Right lobe of liver (tissue), 4 donors: ENCODE results near the gene ELN.

Experiments
- CTCF ChIP-seq, 4 donors: fragments of 200-600 bp in 3 of 4; fragments of 450-650 bp in 1 of 4; IDR thresholded peaks; one replicate each; pipeline versions ENCODE4 v1.5.1 to v1.8.0; 2016 to 2022; ENCODE audit warnings: antibody characterized with exemption in 4 of 4, mild to moderate bottlenecking in 2 of 4
- POLR2A ChIP-seq: fragments of 450-650 bp; IDR thresholded peaks from one replicate; pipeline ENCODE4 v1.6.1; 2017; ENCODE audit warnings: antibody characterized with exemption, mild to moderate bottlenecking
- donor health status: DM: no; HTN: no; CAD: no.
- donor health status: DM: no; HTN: no; CAD: no.
- donor health status: DM: no; HTN: yes; CAD: no.

- TF ChIP-seq CTCF (IDR thresholded peaks at IDR 0.05), result no peak
- no peak for TF ChIP-seq POLR2A
Measured at GRCh38 chr7:73994761-73995160, 33.2 kb upstream of the ELN start.
